GM18519 (cell line): ENCODE measurements around the gene DDAH1.

Experiments
- ATAC-seq: cut with Tn5 transposase; IDR thresholded peaks from one replicate; pipeline ENCODE4 v1.9.1; 2021; ENCODE audit warnings: mild to moderate bottlenecking, moderate library complexity; ENCODE audit not compliant: unreplicated experiment, low FRiP score

The DDAH1 gene

DNA sequence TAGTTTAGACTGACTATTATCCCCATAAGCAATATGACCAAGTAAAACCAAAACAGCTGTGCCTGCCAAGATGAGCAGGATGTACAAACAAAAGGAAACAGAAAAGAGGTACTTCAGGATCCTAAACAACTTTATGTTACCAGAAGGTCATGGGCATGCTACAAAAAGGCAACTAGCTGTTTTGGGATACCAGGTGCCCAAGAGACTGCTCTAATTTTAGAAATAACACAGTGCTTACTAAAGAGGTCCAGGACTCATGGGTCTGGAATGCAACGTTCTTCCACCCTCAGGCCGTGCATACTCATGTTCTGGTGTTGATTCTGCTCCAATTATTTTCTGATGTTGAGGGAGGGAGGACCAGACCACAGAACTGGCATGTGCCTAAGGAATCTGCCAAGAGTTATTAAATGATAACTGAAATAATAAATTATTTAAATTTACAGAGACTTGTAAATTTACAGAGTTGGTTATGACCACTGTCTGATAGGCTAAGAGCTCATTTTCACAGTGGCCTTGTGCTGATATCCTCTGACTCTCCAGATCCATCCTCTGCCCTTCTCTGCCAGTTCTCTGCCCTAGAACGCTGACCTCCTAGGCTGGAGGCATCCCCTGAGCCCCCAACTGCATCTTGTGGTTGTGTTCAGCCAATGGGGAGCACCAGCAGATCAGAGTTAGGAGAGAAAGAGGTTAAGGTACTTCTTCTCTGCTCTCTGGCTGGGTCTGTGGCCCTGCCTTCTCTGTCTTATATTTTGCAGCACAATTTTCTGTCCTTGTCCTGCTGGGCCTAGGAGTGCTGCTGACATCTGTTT is 150.9 kb downstream of the DDAH1 start:
- no peak for ATAC-seq

DNA sequence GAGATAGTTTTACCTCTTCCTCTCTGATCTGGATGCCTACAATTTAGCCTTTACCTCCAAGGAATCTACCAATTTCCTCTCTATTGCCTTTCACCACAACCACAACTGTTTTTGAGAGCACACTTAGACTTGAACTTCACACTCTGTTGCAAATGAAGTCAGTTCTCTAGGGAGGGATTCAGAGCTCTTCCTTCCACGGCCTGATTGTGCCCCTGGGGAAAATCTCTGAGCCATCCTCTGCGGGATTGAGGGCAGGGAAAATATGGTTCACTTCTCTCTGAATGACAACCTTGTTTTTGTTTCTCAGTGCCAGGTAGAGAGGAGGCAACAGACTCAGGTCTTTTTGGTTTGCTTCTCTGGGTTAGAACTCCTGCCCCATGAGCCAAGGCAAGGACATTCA is 153.1 kb downstream of the DDAH1 start:
- ATAC-seq: no peak

GRCh38 chr1:85308833-85309350 is 156.1 kb downstream of the DDAH1 start:
- ATAC-seq: no peak

DNA sequence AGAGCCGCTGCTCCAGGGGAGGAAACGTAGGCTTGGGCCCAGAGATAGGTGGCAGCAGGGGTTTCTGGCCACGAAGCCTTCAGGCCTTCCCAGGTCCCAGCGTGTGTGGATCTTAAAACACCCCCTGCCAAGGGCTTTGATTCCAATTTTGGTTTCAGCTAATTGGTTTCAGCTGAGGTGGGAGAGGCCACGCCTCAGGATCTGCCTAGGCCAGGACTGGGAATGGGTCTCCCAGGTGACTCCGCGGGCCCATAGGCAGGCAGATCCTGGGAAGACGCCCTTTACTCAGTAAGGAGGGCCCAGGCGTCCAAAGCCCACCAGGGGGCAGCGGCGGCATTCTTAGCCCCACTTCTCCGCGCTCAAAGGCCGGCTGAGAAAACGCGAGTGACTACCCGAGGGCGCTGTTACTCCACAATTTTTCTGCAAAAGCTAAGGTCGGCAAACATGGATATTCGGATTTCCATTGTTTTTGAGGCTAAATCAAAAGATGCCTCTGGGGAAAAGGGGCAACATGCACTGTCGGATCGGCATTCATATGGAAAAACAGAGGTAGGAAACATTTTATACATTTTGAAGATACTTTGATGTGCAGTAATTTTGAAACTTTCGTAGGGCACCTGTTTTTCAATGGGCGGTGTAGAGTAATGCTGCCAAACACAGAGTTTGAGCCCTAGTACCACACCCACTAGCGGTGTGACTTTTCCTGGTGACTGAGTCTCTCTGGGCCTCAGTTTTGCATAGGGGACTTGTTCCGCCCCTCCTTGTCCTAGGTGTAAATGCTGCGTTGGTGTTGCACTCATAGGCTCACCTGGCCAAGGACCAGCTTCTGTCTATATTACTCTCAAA is 156.7 kb downstream of the DDAH1 start:
- peak; percentile 61 for ATAC-seq

GRCh38 chr1:85306236-85306635 is 158.7 kb downstream of the DDAH1 start:
- ATAC-seq: no peak

DNA sequence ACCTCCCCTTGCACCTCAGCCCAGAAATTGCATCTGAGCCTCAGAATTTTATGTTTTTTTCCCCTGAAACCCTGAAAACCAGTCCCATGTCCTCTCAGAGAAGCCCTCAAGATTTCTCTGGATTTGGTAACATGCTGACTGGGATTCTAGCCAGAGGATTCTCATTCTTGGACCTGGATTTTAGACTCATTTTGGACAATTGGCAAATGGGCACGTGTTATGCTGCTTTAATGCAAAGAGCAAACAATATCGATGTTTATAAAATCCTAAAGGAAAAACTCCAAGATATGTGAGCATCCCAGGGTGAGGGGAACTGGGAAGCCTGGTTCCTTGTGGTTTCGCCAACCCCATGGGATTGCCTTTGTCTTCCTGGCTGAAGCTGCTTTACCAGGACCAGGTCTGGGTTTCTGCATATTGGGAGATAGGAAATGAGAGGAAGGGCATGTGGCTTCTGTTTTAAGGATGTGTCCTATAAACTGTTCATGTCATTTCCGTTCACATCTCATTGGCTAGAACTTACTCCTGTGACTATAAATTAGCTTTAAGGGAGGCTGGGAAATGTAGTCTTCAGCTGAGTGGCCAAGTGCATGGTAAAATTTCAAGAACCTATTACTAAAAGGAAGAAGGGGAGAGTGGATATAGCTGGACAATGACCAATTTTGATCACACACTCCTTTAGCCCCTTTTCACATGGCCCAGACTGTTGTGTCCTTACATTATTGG is 161.4 kb downstream of the DDAH1 start:
- no peak for ATAC-seq

DNA sequence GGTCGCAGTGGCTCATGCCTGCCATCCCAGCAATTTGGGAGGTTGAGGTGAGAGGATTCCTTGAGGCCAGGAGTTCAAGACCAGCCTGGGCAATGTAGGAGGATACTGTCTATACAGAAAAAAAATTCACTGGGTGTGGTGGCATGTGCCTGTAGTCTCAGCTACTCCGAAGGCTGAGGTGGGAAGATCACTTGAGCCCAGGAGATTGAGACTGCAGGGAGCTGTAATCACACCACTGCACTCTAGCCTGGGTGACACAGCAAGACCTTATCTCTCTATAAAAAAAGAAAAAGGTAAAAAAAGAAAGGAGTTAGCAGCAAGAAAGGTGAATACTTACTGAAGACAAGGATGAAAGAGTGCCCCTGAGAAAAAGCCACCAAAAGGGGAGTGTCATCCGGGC is 164.8 kb downstream of the DDAH1 start:
- no peak for ATAC-seq

GRCh38 chr1:85297855-85298629 is 166.9 kb downstream of the DDAH1 start:
- ATAC-seq: peak; percentile 78

- ATAC-seq: no peak
Measured at GRCh38 chr1:85297538-85297854, 167.5 kb downstream of the DDAH1 start.

GRCh38 chr1:85296980-85297379 is 168.0 kb downstream of the DDAH1 start:
- ATAC-seq: no peak

GRCh38 chr1:85295654-85296053 is 169.3 kb downstream of the DDAH1 start:
- ATAC-seq: no peak

GRCh38 chr1:85295006-85295431 is 169.9 kb downstream of the DDAH1 start:
- ATAC-seq: no peak

DNA sequence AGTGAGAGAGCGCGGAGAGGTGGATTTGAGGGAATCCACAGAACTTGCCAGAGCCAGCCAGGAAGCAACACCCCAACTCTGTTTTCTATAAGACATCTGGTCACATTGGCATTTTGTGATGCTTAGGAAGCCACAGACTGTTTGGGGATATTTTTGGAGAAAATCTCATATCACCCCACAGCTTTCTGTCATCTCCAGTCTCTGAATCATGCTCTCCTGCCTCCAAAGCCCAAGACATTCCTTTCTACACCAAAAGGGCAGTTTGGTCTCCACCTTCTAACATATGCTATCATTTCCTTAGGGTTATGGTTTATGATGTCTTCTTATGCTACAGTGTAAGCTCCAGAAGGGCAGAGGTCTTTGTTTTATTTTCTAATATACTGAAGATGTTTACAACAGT is 174.1 kb downstream of the DDAH1 start:
- ATAC-seq: no peak

DNA sequence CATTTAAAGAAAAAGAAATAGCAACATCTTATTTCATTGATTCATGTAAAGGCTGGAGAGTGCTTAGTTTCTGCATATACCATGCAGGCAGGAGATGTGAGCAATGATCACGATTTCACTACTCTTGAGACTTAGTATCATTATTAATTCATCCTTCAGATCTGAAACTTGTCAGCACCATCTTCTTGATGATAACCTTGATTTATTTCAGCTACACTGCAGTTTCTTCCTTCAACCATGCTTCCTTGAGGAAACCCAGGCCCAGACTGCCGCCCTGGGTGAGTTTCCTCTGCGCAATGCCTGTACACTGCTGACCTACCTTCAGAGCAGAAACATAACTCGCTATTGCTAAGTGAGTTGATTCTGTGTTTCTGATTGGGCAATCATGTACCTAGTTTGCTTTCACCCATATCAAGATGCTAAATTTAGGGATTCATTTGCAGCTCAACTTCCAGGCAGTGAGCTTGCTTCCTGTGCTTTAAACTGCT is 175.1 kb downstream of the DDAH1 start:
- ATAC-seq: no peak

DNA sequence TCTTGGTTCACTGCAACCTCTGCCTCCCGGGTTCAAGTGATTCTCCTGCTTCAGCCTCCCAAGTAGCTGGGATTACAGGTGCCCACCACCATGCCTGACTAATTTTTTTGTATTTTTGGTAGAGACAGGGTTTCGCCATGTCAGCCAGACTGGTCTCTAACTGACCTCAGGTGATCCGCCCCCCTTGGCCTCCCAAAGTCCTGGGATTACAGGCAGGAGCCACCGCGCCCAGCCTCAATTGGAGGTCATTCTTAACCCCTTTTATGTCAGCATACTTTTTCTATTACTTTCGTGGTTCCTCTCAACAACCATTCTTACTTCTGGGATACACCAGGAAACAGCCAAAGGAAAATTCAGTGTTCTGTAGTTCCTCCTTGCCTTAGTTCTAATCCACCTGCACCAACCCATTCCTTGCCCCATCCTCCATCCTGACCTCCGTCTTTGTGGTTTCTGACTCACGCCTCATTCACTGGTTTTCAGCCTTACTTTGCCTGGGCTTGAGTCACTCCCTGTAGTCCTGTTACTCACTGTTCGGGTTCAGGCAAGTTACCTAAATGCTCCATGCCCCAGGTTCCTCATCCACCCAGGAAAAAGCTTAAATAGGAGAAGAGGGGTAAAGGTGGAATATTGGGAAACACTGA is 175.6 kb downstream of the DDAH1 start:
- ATAC-seq: no peak

DNA sequence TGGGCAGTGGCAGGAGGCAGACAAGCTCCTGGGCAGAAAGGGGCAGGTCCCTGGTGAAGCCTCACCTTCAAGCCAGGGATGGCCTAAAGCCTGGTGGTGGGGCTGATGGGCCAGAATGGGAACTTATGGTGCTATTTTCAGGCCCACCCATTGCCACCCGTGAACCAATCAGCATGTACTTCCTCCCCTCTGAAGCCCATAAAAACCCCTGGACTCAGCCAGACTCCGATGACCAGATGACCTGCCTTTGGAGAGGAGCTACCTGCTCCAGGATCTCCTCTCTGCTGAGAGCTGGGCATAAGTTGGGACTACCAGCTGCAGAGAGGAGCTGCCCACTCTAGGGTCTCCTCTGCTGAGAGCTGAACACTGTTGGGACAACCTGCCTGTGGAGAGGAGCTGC is 180.8 kb downstream of the DDAH1 start:
- ATAC-seq: no peak

GRCh38 chr1:85283475-85284199 is 181.3 kb downstream of the DDAH1 start:
- ATAC-seq: no peak

DNA sequence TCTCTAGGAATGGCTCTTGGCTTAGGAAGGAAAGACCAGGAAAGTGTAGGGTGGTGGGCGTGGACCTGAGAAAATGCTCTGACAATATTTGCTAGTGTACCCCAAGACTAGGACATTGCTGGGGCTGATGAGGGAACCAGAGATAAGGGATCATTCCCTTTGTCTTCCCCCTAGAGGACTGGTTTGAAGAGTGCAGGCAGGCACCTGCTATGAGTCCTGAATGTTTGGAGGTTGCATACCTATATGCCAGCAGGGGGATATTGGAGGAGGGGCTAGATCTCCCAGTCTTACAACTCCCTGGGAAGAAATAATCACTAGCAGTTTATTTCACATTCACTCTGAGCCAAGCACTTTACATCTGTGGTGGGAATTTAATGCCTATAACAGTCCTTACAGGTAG is 182.5 kb downstream of the DDAH1 start:
- no peak for ATAC-seq

DNA sequence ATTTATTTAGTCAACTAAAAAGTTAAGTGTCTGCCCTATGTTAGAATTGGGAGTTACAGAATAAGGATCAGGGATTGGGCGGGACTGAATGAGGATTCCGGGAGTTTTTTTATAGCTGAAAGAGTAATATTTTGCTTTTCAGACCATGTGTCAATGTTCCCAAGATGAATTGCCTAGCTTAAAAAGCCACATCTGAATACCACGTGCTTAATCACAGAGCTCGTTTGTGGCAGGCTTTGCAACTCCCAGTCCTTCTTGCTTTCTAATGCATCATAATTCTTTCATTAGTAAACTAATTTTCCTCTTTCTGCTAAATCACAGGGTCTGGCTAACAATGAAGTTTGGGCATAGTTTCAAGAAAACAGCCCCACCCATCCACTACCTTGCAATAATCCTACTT is 184.3 kb downstream of the DDAH1 start:
- no peak for ATAC-seq
